NCI-H2107 treated with DMSO at 0.1 percent for 48 hours (cell line): ENCODE results near the gene CFAP92.
"Not testable (repeated sequence)": the region's sequence is repeated elsewhere in the genome, so short reads cannot be mapped to it uniquely, and the experiment has no call there.

Source experiments
- DNase-seq: peaks from one replicate; lab custom pipeline; 2025; ENCODE audit not compliant: unreplicated experiment; lab: John Stamatoyannopoulos, UW

The CFAP92 gene

DNA sequence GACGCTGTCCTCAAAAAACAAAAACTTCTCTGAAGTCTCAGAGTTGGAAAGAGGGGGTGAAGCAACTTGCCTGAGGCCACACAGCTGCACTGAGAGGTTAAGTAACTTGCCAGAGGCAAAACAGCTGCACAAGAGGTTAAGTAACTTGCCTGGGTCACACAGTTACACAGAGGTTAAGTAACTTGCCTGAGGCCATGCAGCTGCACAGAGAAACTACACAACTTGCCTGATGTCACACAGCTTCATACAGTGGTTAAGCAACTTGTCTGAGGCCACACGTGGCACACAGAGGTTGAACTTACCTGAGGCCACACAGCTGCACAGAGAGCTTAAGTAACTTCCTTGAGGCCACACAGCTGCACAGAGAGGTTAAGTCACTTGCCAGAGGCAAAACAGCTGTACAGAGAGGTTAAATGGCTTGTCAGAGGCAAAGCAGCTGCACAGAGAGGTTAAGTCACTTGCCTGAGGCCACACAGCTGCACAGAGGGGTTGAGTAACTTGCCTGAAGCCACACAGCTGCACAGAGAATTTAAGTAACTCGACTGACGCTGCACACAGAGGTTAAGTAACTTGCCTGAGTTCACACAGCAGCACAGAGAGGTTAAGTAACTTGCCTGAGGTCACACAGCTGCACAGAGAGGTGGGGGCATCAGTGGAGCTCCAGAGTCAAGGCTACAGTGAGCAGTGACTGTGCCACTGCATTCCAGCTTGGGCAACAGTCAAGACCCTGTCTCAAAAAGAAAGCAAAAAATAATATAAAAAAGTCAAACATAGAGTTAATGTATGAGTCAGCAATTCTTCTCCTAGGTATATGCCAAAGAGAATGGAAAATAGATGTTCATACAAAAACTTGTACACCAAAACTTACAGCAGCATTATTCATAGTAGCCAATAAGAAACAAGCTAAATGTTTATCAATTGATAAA lies 126.4 kb downstream of the CFAP92 start:
- no peak for DNase-seq

DNA sequence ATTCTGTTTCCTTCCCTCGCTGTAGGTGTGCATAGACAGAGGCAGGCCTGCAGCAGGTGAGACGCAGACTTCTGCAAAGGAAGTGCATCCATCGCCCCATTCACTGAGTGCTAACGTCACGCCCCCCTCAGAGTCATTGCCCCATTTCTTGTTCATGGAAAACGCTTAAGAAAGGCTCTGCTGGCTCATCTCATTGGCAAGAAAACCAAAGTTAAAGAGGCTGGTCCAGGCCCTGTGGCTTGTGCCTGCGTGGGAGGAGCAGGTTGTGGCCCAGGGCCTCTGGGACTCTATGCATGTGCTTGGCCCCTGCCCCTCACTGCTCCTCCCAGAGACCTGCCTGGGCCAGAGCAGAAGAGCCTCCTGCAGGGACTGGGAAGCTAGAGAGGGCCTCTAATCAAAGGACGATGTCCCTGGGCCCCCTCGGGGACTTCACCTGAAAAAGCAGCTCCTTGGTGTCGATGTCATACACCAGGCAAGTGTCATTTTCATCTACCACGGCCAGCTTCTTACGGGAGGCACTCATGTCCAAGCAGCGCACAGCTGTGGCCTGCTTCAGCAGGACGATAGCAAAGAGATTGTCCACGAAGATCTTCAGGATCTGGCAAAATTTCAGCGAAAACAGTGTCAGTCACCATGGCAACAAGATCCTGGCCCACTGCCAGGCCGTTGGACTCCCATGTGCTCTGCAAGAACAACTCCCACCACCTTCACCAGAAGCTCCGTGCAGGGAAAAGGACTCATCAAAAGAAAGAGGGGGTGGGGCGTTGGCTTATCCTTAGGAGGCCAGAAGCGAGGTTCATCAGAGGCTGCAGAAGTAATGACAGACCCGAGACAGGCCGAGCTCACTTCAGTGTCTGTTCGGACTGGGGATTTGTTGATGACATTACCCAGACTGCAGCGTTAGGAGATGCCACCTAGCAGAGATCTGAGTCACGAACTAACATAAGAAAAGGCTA lies 128.7 kb downstream of the CFAP92 start:
- not testable (repeated sequence) for DNase-seq

DNA sequence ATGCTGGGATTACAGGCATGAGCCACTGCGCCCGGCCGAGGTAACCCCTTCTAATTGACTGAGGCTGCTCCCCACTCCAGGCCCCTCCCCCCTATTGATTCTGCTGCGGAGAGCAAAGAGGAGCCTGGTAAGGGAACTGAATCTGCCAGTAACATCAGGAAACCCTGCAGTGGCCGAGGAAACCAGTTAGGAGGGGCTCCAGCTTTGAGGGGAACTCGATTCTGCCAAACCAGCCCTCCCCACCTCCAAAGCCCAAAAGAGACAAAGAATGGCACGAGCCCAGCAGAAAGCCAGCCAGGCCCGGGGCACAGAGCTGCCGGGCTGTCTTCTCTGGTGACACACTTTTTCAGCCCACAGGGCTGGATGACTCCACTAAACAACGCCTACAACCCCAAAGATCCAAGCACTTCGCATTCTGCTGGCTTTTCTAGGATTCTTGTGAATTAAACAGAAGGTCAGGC lies 129.5 kb downstream of the CFAP92 start:
- DNase-seq = no peak

DNA sequence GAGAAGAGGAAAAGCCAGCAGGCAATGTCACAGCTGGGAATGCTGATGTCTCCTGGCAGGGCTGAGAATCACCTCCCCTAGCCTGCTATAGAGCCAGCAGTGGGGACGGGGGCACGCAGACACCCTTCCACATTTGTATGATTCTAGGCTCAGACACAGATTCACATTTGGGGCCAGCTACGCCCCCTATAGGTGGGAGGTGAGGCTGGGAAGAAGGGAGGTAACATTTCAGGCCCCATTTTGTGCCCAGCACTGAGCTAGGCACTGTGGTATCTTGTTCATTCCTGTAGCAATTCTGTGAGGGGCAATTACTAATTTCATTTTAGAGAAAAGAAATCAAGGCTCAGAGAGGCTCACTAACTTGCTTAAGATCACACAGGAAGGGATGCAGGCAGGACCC lies 130.3 kb downstream of the CFAP92 start:
- no peak for DNase-seq

DNA sequence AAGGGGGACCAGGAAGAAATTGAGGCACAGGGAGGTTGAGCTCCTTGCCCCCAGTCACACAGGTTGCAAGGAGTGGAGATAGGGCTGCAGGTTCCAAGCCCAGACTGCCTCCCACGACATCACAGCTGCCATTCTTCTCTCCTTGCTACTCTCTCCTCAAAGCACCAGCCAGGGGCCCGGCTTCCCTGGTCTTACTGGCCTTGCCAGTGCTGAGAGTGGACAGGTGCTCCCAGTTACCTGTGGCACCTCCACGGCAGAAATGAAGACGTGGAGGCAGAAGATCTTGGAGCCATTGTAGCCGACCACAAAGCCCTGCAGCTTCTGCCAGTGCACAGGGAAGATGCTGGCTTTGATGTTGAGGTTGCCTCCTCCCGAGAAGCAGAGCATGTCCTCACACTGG lies 132.4 kb downstream of the CFAP92 start:
- DNase-seq = no peak
